Esophagus muscularis mucosa (tissue), 4 donors: ENCODE data around the gene PYGM.

ENCODE experiments used
- CTCF ChIP-seq, 3 experiments: fragments of 200-600 bp in 2 of 3; fragments of 450-650 bp in 1 of 3; sonication (generic) in 2 of 3; IDR thresholded peaks; one replicate each; pipeline ENCODE4 v1.5.1; 2017 to 2019; ENCODE audit warnings: antibody characterized with exemption in 3 of 3, mild to moderate bottlenecking in 2 of 3, moderate library complexity in 1 of 3
- EP300 ChIP-seq: sonication (generic); formaldehyde crosslinking; IDR thresholded peaks from one replicate; pipeline ENCODE4 v1.6.1; 2017; ENCODE audit warnings: antibody characterized with exemption
- POLR2A ChIP-seq: fragments of 450-650 bp; IDR thresholded peaks from one replicate; pipeline ENCODE4 v1.6.1; 2017; ENCODE audit warnings: antibody characterized with exemption, moderate library complexity, mild to moderate bottlenecking, low read depth

GRCh38 chr11:64804346-64805210 is 44.8 kb upstream of the PYGM start:
- no peak for TF ChIP-seq CTCF (IDR thresholded peaks at IDR 0.05)
- no peak for TF ChIP-seq POLR2A
- TF ChIP-seq EP300, result no peak
